22Rv1 (cell line): Measurements from ENCODE around the gene CDK5RAP1.

Experiments
- CTCF ChIP-seq: fragments of 450-650 bp; IDR thresholded peaks from 2 replicates; pipeline ENCODE4 v1.5.1; 2017; ENCODE audit warnings: mild to moderate bottlenecking
- ZFX ChIP-seq: fragments of 450-650 bp; IDR thresholded peaks from 2 replicates; pipeline ENCODE4 v1.6.1; 2017; ENCODE audit warnings: antibody characterized with exemption, borderline replicate concordance

GRCh38 chr20:33386673-33387072, 14.6 kb downstream of the CDK5RAP1 start:
- TF ChIP-seq CTCF (no peak), ZFX (no peak)
